Measurements from ENCODE around the gene TGIF2. TPM values are rescaled to one million over a fixed set of nuclear protein-coding genes. Genes with fewer than 3 reads are reported as not detected.
"Not testable (repeated sequence)": the region's sequence is repeated elsewhere in the genome, so short reads cannot be mapped to it uniquely, and the experiment has no call there.

The TGIF2 gene
- total RNA-seq, 6 donors from 2014 or later: 9.4 to 20.1 (median 11.9) TPM

GRCh38 chr20:36631646-36632045, 58.2 kb downstream of the TGIF2 start:
- Histone ChIP-seq H3K4me3 (no peak overlapping the region), H3K4me1 (no peaks in the 10 kb centered on the region), H3K27ac (no peak overlapping the region), H3K36me3 (no peaks in the 10 kb centered on the region), H3K9me3 (no peaks in the 10 kb centered on the region), H3K27me3 (no peaks in the 10 kb centered on the region)
- ATAC-seq (ENCODE audit: low FRiP score in 2 of 2) (no peak), DNase-seq (no peak)
- TF ChIP-seq EP300 (IDR thresholded peaks at IDR 0.05) (no peak), POLR2AphosphoS5 (IDR thresholded peaks at IDR 0.05) (no peak), CTCF (IDR thresholded peaks at IDR 0.05) (no peak), POLR2A (IDR thresholded peaks at IDR 0.05) (no peak)
- WGBS, 2 donors: 86 to 88% methylated on average over 6 of the region's 6 CpGs

GRCh38 chr20:36632147-36632486, 58.7 kb downstream of the TGIF2 start:
- no peaks in the 10 kb centered on the region for H3K9me3 ChIP-seq
- H3K4me3 ChIP-seq: no peak overlapping the region
- no peak overlapping the region for H3K27ac ChIP-seq
- no peaks in the 10 kb centered on the region for H3K36me3 ChIP-seq
- ATAC-seq (ENCODE audit: low FRiP score in 2 of 2) (no peak), DNase-seq (no peak)
- no peak for TF ChIP-seq POLR2A (IDR thresholded peaks at IDR 0.05)
- TF ChIP-seq EP300 (IDR thresholded peaks at IDR 0.05): no peak
- 73 to 92% methylated on average over 2 to 3 of the region's 3 CpGs for WGBS, 2 donors
- H3K27me3 ChIP-seq: no peaks in the 10 kb centered on the region
- H3K4me1 ChIP-seq: no peaks in the 10 kb centered on the region

GRCh38 chr20:36632487-36633284, 59.3 kb downstream of the TGIF2 start:
- no peak overlapping the region for H3K4me3 ChIP-seq
- H3K9me3 ChIP-seq: no peaks in the 10 kb centered on the region
- no peaks in the 10 kb centered on the region for H3K27me3 ChIP-seq
- TF ChIP-seq CTCF (IDR thresholded peaks at IDR 0.05): no peak
- TF ChIP-seq POLR2A (IDR thresholded peaks at IDR 0.05): no peak
- TF ChIP-seq EP300 (IDR thresholded peaks at IDR 0.05): no peak
- no peak for TF ChIP-seq POLR2AphosphoS5 (IDR thresholded peaks at IDR 0.05)
- no peak overlapping the region for H3K27ac ChIP-seq
- no peak for ATAC-seq (ENCODE audit: low FRiP score in 2 of 2)
- DNase-seq: no peak
- WGBS, 2 donors: 80 to 88% methylated on average over 10 to 14 of the region's 14 CpGs
- H3K4me1 ChIP-seq: no peaks in the 10 kb centered on the region
- H3K36me3 ChIP-seq: no peaks in the 10 kb centered on the region

- Histone ChIP-seq H3K9me3 (no peaks in the 10 kb centered on the region), H3K27ac (no peak overlapping the region), H3K4me1 (no peaks in the 10 kb centered on the region), H3K27me3 (no peaks in the 10 kb centered on the region), H3K4me3 (no peak overlapping the region), H3K36me3 (no peaks in the 10 kb centered on the region)
- ATAC-seq (ENCODE audit: low FRiP score in 2 of 2): no peak
- DNase-seq: no peak
- TF ChIP-seq EP300 (IDR thresholded peaks at IDR 0.05) (no peak), CTCF (IDR thresholded peaks at IDR 0.05) (no peak), POLR2A (IDR thresholded peaks at IDR 0.05) (no peak)
- 81 to 84% methylated on average over 7 to 9 of the region's 9 CpGs for WGBS, 2 donors
Observed at GRCh38 chr20:36633285-36633772, 59.9 kb downstream of the TGIF2 start.

- ATAC-seq (ENCODE audit: low FRiP score in 2 of 2) (no peak), DNase-seq (peak in 1 of 2 donors; percentile 53)
- Histone ChIP-seq H3K27ac (no peak overlapping the region), H3K4me3 (no peak overlapping the region), H3K36me3 (no peaks in the 10 kb centered on the region), H3K4me1 (no peaks in the 10 kb centered on the region), H3K9me3 (no peaks in the 10 kb centered on the region), H3K27me3 (no peaks in the 10 kb centered on the region)
- WGBS, 2 donors: 96 to 100% methylated on average over 3 to 11 of the region's 11 CpGs
- TF ChIP-seq POLR2AphosphoS5 (IDR thresholded peaks at IDR 0.05): no peak
- no peak for TF ChIP-seq POLR2A (IDR thresholded peaks at IDR 0.05)
- no peak for TF ChIP-seq CTCF (IDR thresholded peaks at IDR 0.05)
Observed at GRCh38 chr20:36634342-36634741, 60.9 kb downstream of the TGIF2 start.

GRCh38 chr20:36638876-36639400, 65.5 kb downstream of the TGIF2 start:
- not testable (repeated sequence) for DNase-seq; H3K27me3 ChIP-seq; H3K4me1 ChIP-seq; H3K4me3 ChIP-seq; H3K27ac ChIP-seq; H3K9me3 ChIP-seq; H3K36me3 ChIP-seq; ATAC-seq (ENCODE audit: low FRiP score in 2 of 2)
- WGBS, 2 donors: 95 to 97% methylated on average over 12 of the region's 12 CpGs

All from upper lobe of left lung (tissue), 6 donors.